Vagina (tissue), 2 donors: ENCODE data around the gene DDX11.
"Not testable (repeated sequence)": the region's sequence is repeated elsewhere in the genome, so short reads cannot be mapped to it uniquely, and the experiment has no call there.

Experiments
- CTCF ChIP-seq, 3 experiments: fragments of 450-650 bp in 2 of 3; fragments of 200-600 bp in 1 of 3; sonication (generic) in 1 of 3; IDR thresholded peaks; one replicate each; pipeline ENCODE4 v1.5.1; 2017 to 2019; ENCODE audit warnings: antibody characterized with exemption in 3 of 3, mild to moderate bottlenecking in 2 of 3, moderate library complexity in 2 of 3
- POLR2AphosphoS5 ChIP-seq, 2 donors: sonication (generic); formaldehyde crosslinking; IDR thresholded peaks; one replicate each; pipeline ENCODE4 v1.9.0; 2017; ENCODE audit warnings: antibody characterized with exemption in 2 of 2, mild to moderate bottlenecking in 2 of 2, low read depth in 1 of 2; ENCODE audit not compliant: insufficient read depth in 1 of 2

GRCh38 chr12:31103561-31103975 is 29.9 kb downstream of the DDX11 start:
- TF ChIP-seq CTCF (IDR thresholded peaks at IDR 0.05); POLR2AphosphoS5 (IDR thresholded peaks at IDR 0.05; ENCODE audit: insufficient read depth in 1 of 2, low read depth in 1 of 2): not testable (repeated sequence)
